22Rv1 (cell line): ENCODE measurements around the gene FCER1G.

Experiments used
- CTCF ChIP-seq: fragments of 450-650 bp; IDR thresholded peaks from 2 replicates; pipeline ENCODE4 v1.5.1; 2017; ENCODE audit warnings: mild to moderate bottlenecking
- ZFX ChIP-seq: fragments of 450-650 bp; IDR thresholded peaks from 2 replicates; pipeline ENCODE4 v1.6.1; 2017; ENCODE audit warnings: antibody characterized with exemption, borderline replicate concordance

DNA sequence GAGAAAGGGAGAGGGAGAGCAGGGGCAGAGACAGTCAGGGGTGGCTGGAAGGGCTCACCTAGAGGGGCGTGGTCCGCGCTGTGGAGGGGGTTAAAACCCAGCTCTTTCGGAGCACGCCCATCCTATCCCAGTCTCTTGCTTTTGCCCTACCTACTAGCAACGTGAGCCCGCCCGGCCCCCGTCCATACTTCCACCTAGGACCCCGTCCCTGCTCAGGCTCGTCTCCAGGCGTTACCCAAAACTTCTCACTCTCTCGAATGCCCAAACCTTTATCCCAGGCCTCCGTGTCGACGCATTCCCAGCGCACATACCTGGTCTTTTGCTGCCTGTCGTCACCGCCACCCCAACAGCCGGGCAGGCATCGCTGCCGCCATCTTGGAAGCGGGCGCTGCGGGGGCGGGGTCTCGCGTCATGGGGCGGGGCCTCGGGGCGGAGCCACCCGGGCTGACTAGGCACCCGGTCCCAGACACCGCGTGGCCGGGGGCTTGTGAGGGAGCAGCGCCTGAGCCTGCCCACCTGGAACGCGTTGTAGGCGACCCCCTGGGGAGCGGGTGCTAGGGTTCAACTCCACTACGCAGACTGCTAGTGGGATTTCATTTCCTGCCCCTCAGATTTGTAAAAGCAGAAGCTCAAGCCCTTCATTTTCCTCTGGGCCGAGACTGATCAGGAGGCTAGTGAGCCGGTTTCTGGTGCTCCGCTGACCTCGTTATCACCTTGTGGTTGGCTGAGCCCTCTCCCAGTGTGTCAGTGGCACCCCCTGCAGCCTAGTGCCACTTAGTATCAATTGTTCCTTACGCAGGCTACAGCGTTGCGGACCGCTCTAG, 37.8 kb upstream of the FCER1G start, which contains the start of gene B4GALT3:
- TF ChIP-seq CTCF (peak; percentile 21; the same call in 1 of the 2 replicates), ZFX (no peak)
